Body of pancreas (tissue), 4 donors: ENCODE measurements around the gene THSD4.

Experiments
- POLR2A ChIP-seq, 3 donors: fragments of 450-650 bp; IDR thresholded peaks; one replicate each; pipeline ENCODE4 v1.6.1; 2016; ENCODE audit warnings: antibody characterized with exemption in 3 of 3, mild to moderate bottlenecking in 2 of 3
- TF ChIP-seq, protein P1 (sequence below), 7 experiments: fragments of 450-650 bp in 4 of 7; fragments of 200-600 bp in 3 of 7; sonication (generic) in 3 of 7; IDR thresholded peaks; one replicate each; pipeline ENCODE4 v1.5.1; 2016 to 2019; ENCODE audit warnings: antibody characterized with exemption in 7 of 7

DNA sequence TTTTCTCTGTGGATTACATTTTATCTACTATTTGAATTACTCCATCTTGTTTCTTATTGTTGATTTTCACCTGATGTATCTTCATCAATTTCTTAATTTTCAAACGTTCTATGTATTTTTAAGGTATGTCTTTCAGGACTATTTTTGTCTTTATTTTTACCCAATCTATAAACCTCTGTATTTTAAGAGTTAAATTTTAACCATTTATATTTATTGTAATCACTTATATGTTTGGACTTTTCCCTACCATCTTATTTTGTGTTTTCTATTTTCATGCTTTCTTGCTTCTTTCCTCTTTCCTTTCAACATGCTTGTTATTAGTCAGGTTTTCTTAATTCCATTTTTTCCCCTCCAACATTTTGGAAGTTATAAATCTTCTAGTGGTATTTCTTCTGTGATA, 645.6 kb downstream of the THSD4 start:
- TF ChIP-seq, protein P1, sequence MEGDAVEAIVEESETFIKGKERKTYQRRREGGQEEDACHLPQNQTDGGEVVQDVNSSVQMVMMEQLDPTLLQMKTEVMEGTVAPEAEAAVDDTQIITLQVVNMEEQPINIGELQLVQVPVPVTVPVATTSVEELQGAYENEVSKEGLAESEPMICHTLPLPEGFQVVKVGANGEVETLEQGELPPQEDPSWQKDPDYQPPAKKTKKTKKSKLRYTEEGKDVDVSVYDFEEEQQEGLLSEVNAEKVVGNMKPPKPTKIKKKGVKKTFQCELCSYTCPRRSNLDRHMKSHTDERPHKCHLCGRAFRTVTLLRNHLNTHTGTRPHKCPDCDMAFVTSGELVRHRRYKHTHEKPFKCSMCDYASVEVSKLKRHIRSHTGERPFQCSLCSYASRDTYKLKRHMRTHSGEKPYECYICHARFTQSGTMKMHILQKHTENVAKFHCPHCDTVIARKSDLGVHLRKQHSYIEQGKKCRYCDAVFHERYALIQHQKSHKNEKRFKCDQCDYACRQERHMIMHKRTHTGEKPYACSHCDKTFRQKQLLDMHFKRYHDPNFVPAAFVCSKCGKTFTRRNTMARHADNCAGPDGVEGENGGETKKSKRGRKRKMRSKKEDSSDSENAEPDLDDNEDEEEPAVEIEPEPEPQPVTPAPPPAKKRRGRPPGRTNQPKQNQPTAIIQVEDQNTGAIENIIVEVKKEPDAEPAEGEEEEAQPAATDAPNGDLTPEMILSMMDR (IDR thresholded peaks at IDR 0.05): no peak
- no peak for TF ChIP-seq POLR2A (IDR thresholded peaks at IDR 0.05)
